Loucy (cell line): ENCODE results near the gene CCDC167.

Experiments used
- H2AFZ ChIP-seq: fragments of 200-600 bp; sonication (generic); 2 replicates; pipeline ENCODE4 v1.6.0; 2016; ENCODE audit warnings: antibody characterized with exemption, mild to moderate bottlenecking, low read length, moderate library complexity
- H3F3A ChIP-seq: fragments of 200-600 bp; 2 replicates; pipeline ENCODE4 v1.6.0; 2016; ENCODE audit warnings: antibody characterized with exemption, low read depth, mild to moderate bottlenecking
- H3K27me3 ChIP-seq: fragments of 200-600 bp; sonication (generic); 2 replicates; pipeline ENCODE4 v1.6.1; 2014; ENCODE audit warnings: low read length, mild to moderate bottlenecking; ENCODE audit not compliant: insufficient read depth, poor library complexity, severe bottlenecking
- H3K36me3 ChIP-seq: fragments of 200-600 bp; sonication (generic); 2 replicates; pipeline ENCODE4 v1.6.1; 2016; ENCODE audit warnings: low read length; ENCODE audit not compliant: insufficient read depth
- H3K4me1 ChIP-seq: fragments of 200-600 bp; sonication (generic); 2 replicates; pipeline ENCODE4 v1.5.1; 2014; ENCODE audit warnings: low read length, mild to moderate bottlenecking; ENCODE audit not compliant: insufficient read depth, poor library complexity, severe bottlenecking
- H3K4me2 ChIP-seq: fragments of 200-600 bp; sonication (generic); 2 replicates; pipeline ENCODE4 v1.6.0; 2014; ENCODE audit warnings: antibody characterized with exemption, low read length, low read depth, mild to moderate bottlenecking; ENCODE audit not compliant: poor library complexity, severe bottlenecking
- H3K4me3 ChIP-seq: fragments of 200-600 bp; sonication (generic); 2 replicates; pipeline ENCODE4 v1.5.1; 2014; ENCODE audit warnings: low read length, mild to moderate bottlenecking, mixed read lengths; ENCODE audit not compliant: poor library complexity, severe bottlenecking
- H3K79me2 ChIP-seq: fragments of 200-600 bp; sonication (generic); 2 replicates; pipeline ENCODE4 v1.6.1; 2014; ENCODE audit warnings: low read length; ENCODE audit not compliant: insufficient read depth
- H3K9ac ChIP-seq: fragments of 200-600 bp; sonication (generic); 2 replicates; pipeline ENCODE4 v1.6.0; 2014; ENCODE audit warnings: mild to moderate bottlenecking, low read depth, low read length, moderate library complexity; ENCODE audit not compliant: poor library complexity, severe bottlenecking
- H3K9me2 ChIP-seq: fragments of 200-600 bp; sonication (generic); replicated peaks from 2 replicates; pipeline ENCODE4 v1.6.1; 2016; ENCODE audit warnings: low read depth, low read length, mixed read lengths
- H3K9me3 ChIP-seq: fragments of 200-600 bp; sonication (generic); 2 replicates; pipeline ENCODE4 v1.6.1; 2014; ENCODE audit warnings: mild to moderate bottlenecking, antibody characterized with exemption, low read length, low read depth; ENCODE audit not compliant: insufficient read depth
- H4K20me1 ChIP-seq: fragments of 200-600 bp; sonication (generic); 2 replicates; pipeline ENCODE4 v1.6.0; 2014; ENCODE audit warnings: antibody characterized with exemption, low read length, mild to moderate bottlenecking; ENCODE audit not compliant: insufficient read depth, poor library complexity, severe bottlenecking
- EZH2phosphoT487 ChIP-seq: fragments of 200-600 bp; IDR thresholded peaks from 2 replicates; pipeline ENCODE4 v1.6.1; 2018; ENCODE audit warnings: antibody characterized with exemption, mild to moderate bottlenecking, moderate library complexity, borderline replicate concordance
- TF ChIP-seq, protein P1 (sequence below): fragments of 200-600 bp; sonication (generic); conservative IDR thresholded peaks from 2 replicates; pipeline ENCODE4 v1.5.1; 2014; ENCODE audit warnings: mild to moderate bottlenecking, antibody characterized with exemption, low read length

The CCDC167 gene

GRCh38 chr6:37467718-37468117 is 32.0 kb downstream of the CCDC167 start:
- TF ChIP-seq, protein P1, sequence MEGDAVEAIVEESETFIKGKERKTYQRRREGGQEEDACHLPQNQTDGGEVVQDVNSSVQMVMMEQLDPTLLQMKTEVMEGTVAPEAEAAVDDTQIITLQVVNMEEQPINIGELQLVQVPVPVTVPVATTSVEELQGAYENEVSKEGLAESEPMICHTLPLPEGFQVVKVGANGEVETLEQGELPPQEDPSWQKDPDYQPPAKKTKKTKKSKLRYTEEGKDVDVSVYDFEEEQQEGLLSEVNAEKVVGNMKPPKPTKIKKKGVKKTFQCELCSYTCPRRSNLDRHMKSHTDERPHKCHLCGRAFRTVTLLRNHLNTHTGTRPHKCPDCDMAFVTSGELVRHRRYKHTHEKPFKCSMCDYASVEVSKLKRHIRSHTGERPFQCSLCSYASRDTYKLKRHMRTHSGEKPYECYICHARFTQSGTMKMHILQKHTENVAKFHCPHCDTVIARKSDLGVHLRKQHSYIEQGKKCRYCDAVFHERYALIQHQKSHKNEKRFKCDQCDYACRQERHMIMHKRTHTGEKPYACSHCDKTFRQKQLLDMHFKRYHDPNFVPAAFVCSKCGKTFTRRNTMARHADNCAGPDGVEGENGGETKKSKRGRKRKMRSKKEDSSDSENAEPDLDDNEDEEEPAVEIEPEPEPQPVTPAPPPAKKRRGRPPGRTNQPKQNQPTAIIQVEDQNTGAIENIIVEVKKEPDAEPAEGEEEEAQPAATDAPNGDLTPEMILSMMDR: no peak
- TF ChIP-seq EZH2phosphoT487: no peak
- no peaks in the 10 kb centered on the region for H4K20me1 ChIP-seq

GRCh38 chr6:37463110-37463509 is 36.6 kb downstream of the CCDC167 start:
- Histone ChIP-seq H3F3A (no peaks in the 10 kb centered on the region), H3K79me2 (no peaks in the 10 kb centered on the region), H3K36me3 (peaks cover 66% of the 10 kb centered on the region), H3K9ac (no peak overlapping the region), H4K20me1 (no peaks in the 10 kb centered on the region), H3K27me3 (no peaks in the 10 kb centered on the region), H3K9me2 (no peaks in the 10 kb centered on the region), H2AFZ (no peak overlapping the region), H3K9me3 (peaks cover 7% of the 10 kb centered on the region; the same call in 1 of the 2 replicates), H3K4me2 (no peak overlapping the region), H3K4me1 (no peaks in the 10 kb centered on the region), H3K4me3 (no peak overlapping the region)
- TF ChIP-seq EZH2phosphoT487: no peak
- TF ChIP-seq, protein P1: no peak

More at GRCh38 chr6:37467718-37468117, 32.0 kb downstream of the CCDC167 start:
- Histone ChIP-seq H3K36me3 (peaks cover 48% of the 10 kb centered on the region), H3K9me2 (no peaks in the 10 kb centered on the region), H3K27me3 (no peaks in the 10 kb centered on the region), H3F3A (no peaks in the 10 kb centered on the region), H3K4me3 (no peak overlapping the region), H3K79me2 (no peaks in the 10 kb centered on the region), H3K9me3 (peaks cover 7% of the 10 kb centered on the region; the same call in 1 of the 2 replicates), H3K4me1 (no peaks in the 10 kb centered on the region), H2AFZ (no peak overlapping the region), H3K4me2 (no peak overlapping the region), H3K9ac (no peak overlapping the region)

DNA sequence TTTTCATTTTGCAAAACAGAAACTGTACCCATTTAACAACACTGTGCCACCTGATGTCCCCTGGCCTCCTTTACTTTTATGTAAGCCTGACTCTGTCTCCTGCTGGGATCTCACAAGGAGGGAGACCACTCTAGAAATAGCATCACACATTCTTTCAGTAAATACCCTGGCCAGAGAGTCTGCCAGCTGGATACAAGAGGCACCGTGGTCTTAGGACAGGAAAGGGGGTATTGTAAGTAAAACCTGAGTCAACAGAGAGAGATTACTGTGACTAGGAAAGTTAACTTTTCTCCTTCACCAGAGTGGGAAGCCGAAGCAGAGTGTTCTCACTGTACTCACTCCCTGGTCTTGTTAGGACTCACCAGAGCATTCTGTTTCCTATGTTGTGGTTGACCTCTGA is 38.9 kb downstream of the CCDC167 start:
- TF ChIP-seq EZH2phosphoT487: no peak
- TF ChIP-seq, protein P1: no peak
- no peaks in the 10 kb centered on the region for H4K20me1 ChIP-seq
- no peaks in the 10 kb centered on the region for H3K4me1 ChIP-seq
- no peaks in the 10 kb centered on the region for H3K9me3 ChIP-seq
- H3F3A ChIP-seq: no peaks in the 10 kb centered on the region
- no peaks in the 10 kb centered on the region for H3K27me3 ChIP-seq
- no peaks in the 10 kb centered on the region for H3K79me2 ChIP-seq
- H3K9me2 ChIP-seq: no peaks in the 10 kb centered on the region
- H3K9ac ChIP-seq: no peak overlapping the region
- H3K4me2 ChIP-seq: no peak overlapping the region
- H2AFZ ChIP-seq: no peak overlapping the region
- peaks cover 69% of the 10 kb centered on the region; the same call in 1 of the 2 replicates for H3K36me3 ChIP-seq
- no peak overlapping the region for H3K4me3 ChIP-seq
